IMR-90 (cell line): ENCODE results near the gene MCF2L2. TPM values are rescaled to one million over a fixed set of nuclear protein-coding genes. Genes with fewer than 3 reads are reported as not detected.

ENCODE experiments used
- ATAC-seq: fragments of 200-7000 bp; cut with Tn5 transposase; 2 replicates; pipeline ENCODE4 v1.9.1; 2020; ENCODE audit warnings: low read depth, mild to moderate bottlenecking, moderate library complexity
- BruUV-seq: library from RNA; stranded (reverse); fragments of 400-500 nt; replicated peaks from 2 replicates; lab custom pipeline; 2021; lab: Mats Ljungman, UMichigan
- CTCF ChIA-PET: fragments of 300-600 bp; formaldehyde crosslinking; extraction: SDS; loops from one replicate; lab custom pipeline; 2021; ENCODE audit warnings: antibody characterized with exemption; lab: Yijun Ruan, JAX
- POLR2A ChIA-PET: fragments of 300-600 bp; sonication (Branson Sonifier 250); formaldehyde crosslinking; loops from one replicate; lab custom pipeline; 2022; ENCODE audit warnings: antibody characterized with exemption; ENCODE audit not compliant: unreplicated experiment; lab: Charles Lee
- DNase-seq: peaks from one replicate; pipeline ENCODE4 v3.0.0; 2013
- H2AFZ ChIP-seq: replicated peaks from 2 replicates; pipeline ENCODE3; 2013; ENCODE audit warnings: low read length, mild to moderate bottlenecking; ENCODE audit not compliant: poor library complexity
- H2AK5ac ChIP-seq: 2 replicates; pipeline ENCODE4 v1.6.1; 2013; ENCODE audit warnings: low read depth, low read length, inconsistent platforms
- H2AK9ac ChIP-seq: replicated peaks from 2 replicates; pipeline ENCODE3; 2013; ENCODE audit warnings: mild to moderate bottlenecking, low read depth, low read length, moderate library complexity; ENCODE audit not compliant: poor library complexity
- H2BK120ac ChIP-seq: 2 replicates; pipeline ENCODE4 v1.6.1; 2013; ENCODE audit warnings: low read depth, low read length, inconsistent platforms
- H2BK15ac ChIP-seq: 3 replicates; pipeline ENCODE4 v1.6.1; 2013; ENCODE audit warnings: low read depth, low read length, inconsistent platforms
- H2BK20ac ChIP-seq: 2 replicates; pipeline ENCODE4 v1.6.1; 2013; ENCODE audit warnings: low read depth, mild to moderate bottlenecking, inconsistent platforms, low read length, moderate library complexity
- H2BK5ac ChIP-seq: 2 replicates; pipeline ENCODE4 v1.6.1; 2013; ENCODE audit warnings: mild to moderate bottlenecking, low read depth, low read length, inconsistent platforms; ENCODE audit not compliant: poor library complexity, severe bottlenecking
- H3K14ac ChIP-seq: replicated peaks from 2 replicates; pipeline ENCODE4 v1.6.1; 2013; ENCODE audit warnings: low read depth, low read length, inconsistent platforms
- H3K18ac ChIP-seq: 2 replicates; pipeline ENCODE4 v1.6.1; 2013; ENCODE audit warnings: low read depth, low read length, control low read depth
- H3K23ac ChIP-seq: 2 replicates; pipeline ENCODE4 v1.6.1; 2013; ENCODE audit warnings: low read depth, low read length, inconsistent platforms
- H3K27ac ChIP-seq: 2 replicates; pipeline ENCODE4 v1.5.1; 2013; ENCODE audit warnings: mild to moderate bottlenecking, control low read depth, low read length; ENCODE audit not compliant: insufficient read depth
- H3K27me3 ChIP-seq: 2 replicates; pipeline ENCODE4 v1.6.1; 2013; ENCODE audit warnings: low read length; ENCODE audit not compliant: control insufficient read depth, insufficient read depth
- H3K36me3 ChIP-seq: 2 replicates; pipeline ENCODE4 v1.6.1; 2013; ENCODE audit warnings: low read length, mixed read lengths; ENCODE audit not compliant: control insufficient read depth, insufficient read depth
- H3K4ac ChIP-seq: 2 replicates; pipeline ENCODE4 v1.6.1; 2013; ENCODE audit warnings: low read depth, low read length, inconsistent platforms
- H3K4me1 ChIP-seq: 2 replicates; pipeline ENCODE4 v1.6.1; 2013; ENCODE audit warnings: low read length, mixed read lengths; ENCODE audit not compliant: control insufficient read depth, insufficient read depth
- H3K4me2 ChIP-seq: 2 replicates; pipeline ENCODE4 v1.6.1; 2013; ENCODE audit warnings: low read depth, mild to moderate bottlenecking, control low read depth, low read length, moderate library complexity
- H3K4me3 ChIP-seq: 2 replicates; pipeline ENCODE4 v1.5.1; 2013; ENCODE audit warnings: low read depth, mild to moderate bottlenecking, control low read depth, low read length, moderate library complexity; ENCODE audit not compliant: insufficient read depth
- H3K56ac ChIP-seq: 2 replicates; pipeline ENCODE4 v1.6.1; 2013; ENCODE audit warnings: low read length, inconsistent platforms; ENCODE audit not compliant: insufficient read depth; ENCODE audit errors: extremely low read depth
- H3K79me1 ChIP-seq, 2 experiments: 2 replicates each; pipeline ENCODE4 v1.6.1; 2013; ENCODE audit warnings: low read length in 2 of 2, inconsistent platforms in 1 of 2, low read depth in 1 of 2
- H3K9ac ChIP-seq: 2 replicates; pipeline ENCODE4 v1.6.1; 2013; ENCODE audit warnings: low read depth, low read length, control low read depth
- H3K9me1 ChIP-seq: 2 replicates; pipeline ENCODE4 v1.6.1; 2013; ENCODE audit warnings: low read length, inconsistent platforms; ENCODE audit not compliant: insufficient read depth
- H3K9me3 ChIP-seq: 2 replicates; pipeline ENCODE4 v1.6.1; 2013; ENCODE audit warnings: low read length; ENCODE audit not compliant: control insufficient read depth, insufficient read depth
- H4K20me1 ChIP-seq: 2 replicates; pipeline ENCODE4 v1.6.1; 2013; ENCODE audit warnings: low read length, inconsistent platforms; ENCODE audit not compliant: insufficient read depth
- H4K5ac ChIP-seq: 2 replicates; pipeline ENCODE4 v1.6.1; 2013; ENCODE audit warnings: mild to moderate bottlenecking, low read depth, low read length, control low read depth
- H4K8ac ChIP-seq, 2 experiments: 2 replicates each; pipeline ENCODE4 v1.6.1; 2013; ENCODE audit warnings: low read depth in 2 of 2, low read length in 2 of 2, control low read depth in 1 of 2, inconsistent platforms in 1 of 2
- H4K91ac ChIP-seq: 2 replicates; pipeline ENCODE4 v1.6.1; 2013; ENCODE audit warnings: low read depth, low read length, inconsistent platforms; ENCODE audit not compliant: insufficient read depth
- CTCF ChIP-seq: conservative IDR thresholded peaks from 2 replicates; pipeline ENCODE4 v1.5.1; 2012; ENCODE audit warnings: mild to moderate bottlenecking, low read depth, low read length, improper control_type of control experiment
- MAFK ChIP-seq: IDR thresholded peaks from 2 replicates; pipeline ENCODE4 v1.6.1; 2012; ENCODE audit warnings: low read depth, low read length, improper control_type of control experiment
- POLR2A ChIP-seq: IDR thresholded peaks from 2 replicates; pipeline ENCODE4 v1.6.1; 2012; ENCODE audit warnings: mild to moderate bottlenecking, low read depth, low read length
- RAD21 ChIP-seq: IDR thresholded peaks from 2 replicates; pipeline ENCODE4 v1.6.1; 2012; ENCODE audit warnings: low read length, improper control_type of control experiment
- WGBS, 2 experiments: methylation state at CpG; one replicate each; pipeline versions ENCODE4 v1.1.5 to v1.1.7; 2013; ENCODE audit warnings: missing lambda C conversion rate in 2 of 2; ENCODE audit not compliant: insufficient read length in 1 of 2; ENCODE audit errors: extremely low coverage in 2 of 2; 5-methylcytosine and 5-hydroxymethylcytosine counted together
- dilution Hi-C: fragments of 300-500 bp; cut with HindIII; formaldehyde crosslinking; loops from one replicate; pipeline ENCODE4 v1.14.3; 2018; ENCODE audit warnings: low sequenced_read_pairs; ENCODE audit not compliant: unreplicated experiment
- in situ Hi-C: fragments of 300-500 bp; cut with MboI; formaldehyde crosslinking; loops from 3 replicates; pipeline ENCODE4 v1.14.3; 2019; ENCODE audit warnings: low sequenced_read_pairs, inconsistent platforms, mixed read lengths
- intact Hi-C: fragments of 100-400 bp; cut with micrococcal nuclease; formaldehyde crosslinking; loops from 2 replicates; pipeline ENCODE4 v1.10.0; 2022
- polyA plus RNA-seq, 3 experiments: library from polyadenylated mRNA; depleted of rRNA; stranded (reverse); fragments of >200 nt; gene quantifications; 2 replicates each; pipeline ENCODE4 v1.2.3, GENCODE V29; 2012; ENCODE audit warnings: low replicate concordance in 1 of 3
- total RNA-seq: library from RNA; depleted of rRNA; stranded (reverse); fragments of >200 nt; gene quantifications from 2 replicates; pipeline ENCODE4 v1.2.3, GENCODE V29; 2012

MCF2L2 gene
- total and polyA plus RNA-seq, 2 of the 4 experiments (the other 2 are of a cell fraction) = under 0.01 TPM; not detected in 1

- Histone ChIP-seq H3K9me3 (no peaks in the 10 kb centered on the region), H2AK5ac (no peak overlapping the region), H4K8ac (no peak overlapping the region), H3K14ac (no peak overlapping the region), H4K20me1 (no peaks in the 10 kb centered on the region), H3K9me1 (no peaks in the 10 kb centered on the region), H2BK15ac (no peak overlapping the region), H2AFZ (no peak overlapping the region), H2BK120ac (no peak overlapping the region), H3K23ac (no peak overlapping the region), H3K56ac (no peak overlapping the region), H3K36me3 (no peaks in the 10 kb centered on the region), H2BK20ac (no peak overlapping the region), H2AK9ac (no peak overlapping the region), H3K27ac (no peak overlapping the region), H3K4me2 (no peak overlapping the region), H3K18ac (no peak overlapping the region), H4K5ac (no peak overlapping the region), H3K4ac (no peak overlapping the region), H3K4me3 (no peak overlapping the region), H3K9ac (no peak overlapping the region), H3K4me1 (no peaks in the 10 kb centered on the region), H3K27me3 (peaks cover 30% of the 10 kb centered on the region), H4K91ac (no peak overlapping the region), H2BK5ac (no peak overlapping the region), H3K79me1 (no peaks in the 10 kb centered on the region)
- in situ Hi-C loops (no loop called here), dilution Hi-C loops (no loop called here), intact Hi-C loops (no loop called here)
- no TSS peak for BruUV-seq
- ChIA-PET POLR2A (no interaction called here), CTCF (no interaction called here)
- TF ChIP-seq CTCF = no peak
- no peak for TF ChIP-seq MAFK
- TF ChIP-seq POLR2A = no peak
- TF ChIP-seq RAD21 = no peak
- DNase-seq (no peak), ATAC-seq (no peak)
- WGBS, 2 experiments = no CpG with 5 or more reads among the region's 2 CpGs
Observed at GRCh38 chr3:183214277-183214612, 214.2 kb downstream of the MCF2L2 start.
